Activated naive CD4-positive, alpha-beta T cell treated with anti-CD3 and anti-CD28 coated beads, Interleukin-2, amount 50 U/mL, for 16 hours (primary cell): ENCODE measurements around the gene PITPNC1.
"Not testable (repeated sequence)": the region's sequence is repeated elsewhere in the genome, so short reads cannot be mapped to it uniquely, and the experiment has no call there.

Experiments used
- DNase-seq: peaks from one replicate; pipeline ENCODE4 v3.0.0-alpha.2; 2020

The PITPNC1 gene

GRCh38 chr17:67467500-67468455 lies 90.7 kb downstream of the PITPNC1 start:
- DNase-seq: no peak

GRCh38 chr17:67469208-67469980 lies 92.3 kb downstream of the PITPNC1 start:
- peak; percentile 57 for DNase-seq

GRCh38 chr17:67470163-67470562 lies 93.1 kb downstream of the PITPNC1 start:
- DNase-seq: no peak

GRCh38 chr17:67471118-67471517 lies 94.0 kb downstream of the PITPNC1 start:
- no peak for DNase-seq

- DNase-seq: not testable (repeated sequence)
Measured at GRCh38 chr17:67472606-67473005, 95.5 kb downstream of the PITPNC1 start.

GRCh38 chr17:67474081-67474661 lies 97.1 kb downstream of the PITPNC1 start:
- no peak for DNase-seq

GRCh38 chr17:67475161-67475937 lies 98.3 kb downstream of the PITPNC1 start:
- DNase-seq: peak; percentile 87

GRCh38 chr17:67476787-67477335 lies 99.8 kb downstream of the PITPNC1 start:
- DNase-seq: peak; percentile 27

GRCh38 chr17:67477687-67478086 lies 100.6 kb downstream of the PITPNC1 start:
- DNase-seq: peak; percentile 63

GRCh38 chr17:67478401-67479041 lies 101.4 kb downstream of the PITPNC1 start:
- DNase-seq: no peak

GRCh38 chr17:67479148-67479547 lies 102.1 kb downstream of the PITPNC1 start:
- DNase-seq: no peak

GRCh38 chr17:67480959-67481358 lies 103.9 kb downstream of the PITPNC1 start:
- not testable (repeated sequence) for DNase-seq

- DNase-seq: no peak
Measured at GRCh38 chr17:67481808-67482207, 104.7 kb downstream of the PITPNC1 start.

- DNase-seq: no peak
Measured at GRCh38 chr17:67482764-67483163, 105.7 kb downstream of the PITPNC1 start.

GRCh38 chr17:67484261-67484660 lies 107.2 kb downstream of the PITPNC1 start:
- no peak for DNase-seq

- DNase-seq: no peak
Measured at GRCh38 chr17:67485666-67486065, 108.6 kb downstream of the PITPNC1 start.

GRCh38 chr17:67487506-67487905 lies 110.4 kb downstream of the PITPNC1 start:
- DNase-seq: no peak

- no peak for DNase-seq
Measured at GRCh38 chr17:67488161-67488560, 111.1 kb downstream of the PITPNC1 start.

- DNase-seq: no peak
Measured at GRCh38 chr17:67488768-67489167, 111.7 kb downstream of the PITPNC1 start.

- no peak for DNase-seq
Measured at GRCh38 chr17:67489273-67489672, 112.2 kb downstream of the PITPNC1 start.

- DNase-seq: no peak
Measured at GRCh38 chr17:67490471-67490870, 113.4 kb downstream of the PITPNC1 start.
